ENCODE results near the gene OR10H1. TPM values are rescaled to one million over a fixed set of nuclear protein-coding genes. Genes with fewer than 3 reads are reported as not detected.
"Not testable (repeated sequence)": the region's sequence is repeated elsewhere in the genome, so short reads cannot be mapped to it uniquely, and the experiment has no call there.

OR10H1 gene
- total RNA-seq, 1 donor from 2014 or later = not detected

DNA sequence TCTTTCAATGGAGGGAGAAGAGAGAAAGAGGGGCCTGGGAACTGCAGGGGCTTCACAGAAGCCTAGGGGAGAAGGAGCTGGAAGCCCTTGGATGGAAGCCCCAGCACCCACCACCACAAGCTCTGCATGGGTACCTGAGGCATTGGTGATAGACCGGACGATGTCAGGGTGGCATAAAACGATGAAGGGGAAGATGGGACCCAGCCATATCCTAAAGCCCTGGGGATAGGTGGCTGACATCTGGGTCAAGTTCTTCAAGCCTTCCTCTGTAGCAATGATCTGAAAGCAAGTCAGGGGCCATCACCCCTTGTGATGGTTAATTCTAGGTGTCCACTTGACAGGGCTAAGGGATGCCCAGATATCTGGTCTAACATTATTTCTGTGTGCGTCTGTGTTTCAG, 39.2 kb downstream of the OR10H1 start:
- Mint-ChIP-seq H3K36me3 (ENCODE audit: low read depth, unreplicated experiment) (peaks cover 1% of the 10 kb centered on the region), H3K4me3 (ENCODE audit: unreplicated experiment) (no peak overlapping the region), H3K4me1 (ENCODE audit: low read depth, unreplicated experiment) (no peaks in the 10 kb centered on the region), H3K27me3 (ENCODE audit: low read depth, unreplicated experiment) (no peaks in the 10 kb centered on the region), H3K9me3 (ENCODE audit: unreplicated experiment) (peaks cover 24% of the 10 kb centered on the region), H3K27ac (ENCODE audit: unreplicated experiment) (no peak overlapping the region)
- DNase-seq (ENCODE audit: low read depth) (no peak), FAIRE-seq (no peak)
- Histone ChIP-seq H3K4me2 (ENCODE audit: low read length) (no peak overlapping the region), H4K20me1 (ENCODE audit: insufficient read depth, low read length) (no peaks in the 10 kb centered on the region), H3K4me1 (ENCODE audit: insufficient read depth, low read length) (no peaks in the 10 kb centered on the region), H2AFZ (ENCODE audit: low read depth, low read length) (no peak overlapping the region), H3K27ac (ENCODE audit: low read depth, low read length) (no peak overlapping the region), H3K36me3 (ENCODE audit: insufficient read depth, low read length) (no peaks in the 10 kb centered on the region), H3K9me3 (ENCODE audit: insufficient read depth, low read depth, low read length) (peaks cover 7% of the 10 kb centered on the region), H3K4me3 (ENCODE audit: insufficient read depth, low read depth, low read length) (no peak overlapping the region), H3K9ac (ENCODE audit: low read length) (no peak overlapping the region), H3K27me3 (ENCODE audit: insufficient read depth, low read length) (no peaks in the 10 kb centered on the region), H3K79me2 (ENCODE audit: insufficient read depth, low read length) (no peaks in the 10 kb centered on the region)
- TF ChIP-seq EZH2 (IDR thresholded peaks at IDR 0.05; ENCODE audit: insufficient read depth, low read length) (no peak), CTCF (IDR thresholded peaks at IDR 0.05; ENCODE audit: insufficient read depth, low read depth, low read length) (no peak)

DNA sequence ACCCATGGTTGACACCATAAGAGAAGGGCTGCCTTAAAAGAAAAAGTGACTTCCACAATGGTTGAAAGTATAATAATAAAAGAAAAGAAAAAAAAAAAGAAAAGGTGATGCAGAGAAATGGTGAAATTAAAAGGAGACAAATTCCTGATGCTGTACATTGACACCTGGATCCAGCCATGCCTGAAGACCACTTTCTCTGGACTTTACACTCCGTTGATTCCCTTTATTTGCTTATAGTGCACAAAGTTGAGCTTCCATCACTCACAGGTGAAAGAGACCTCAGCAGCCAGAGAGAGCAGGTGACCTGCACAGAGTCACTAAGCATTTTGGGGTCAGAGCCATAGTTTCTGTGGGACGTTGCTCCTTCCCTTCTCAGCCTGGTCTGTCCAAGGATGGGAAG, 40.2 kb downstream of the OR10H1 start:
- Mint-ChIP-seq H3K4me3 (ENCODE audit: unreplicated experiment) (no peak overlapping the region), H3K36me3 (ENCODE audit: low read depth, unreplicated experiment) (no peaks in the 10 kb centered on the region), H3K9me3 (ENCODE audit: unreplicated experiment) (peaks cover 27% of the 10 kb centered on the region), H3K4me1 (ENCODE audit: low read depth, unreplicated experiment) (no peaks in the 10 kb centered on the region), H3K27ac (ENCODE audit: unreplicated experiment) (no peak overlapping the region), H3K27me3 (ENCODE audit: low read depth, unreplicated experiment) (no peaks in the 10 kb centered on the region)
- no peak for TF ChIP-seq EZH2 (IDR thresholded peaks at IDR 0.05; ENCODE audit: insufficient read depth, low read length)
- no peak for TF ChIP-seq CTCF (IDR thresholded peaks at IDR 0.05; ENCODE audit: insufficient read depth, low read depth, low read length)
- no peak overlapping the region for H3K9ac ChIP-seq (ENCODE audit: low read length)
- no peak overlapping the region for H3K27ac ChIP-seq (ENCODE audit: low read depth, low read length)
- H3K36me3 ChIP-seq (ENCODE audit: insufficient read depth, low read length) = no peaks in the 10 kb centered on the region
- H2AFZ ChIP-seq (ENCODE audit: low read depth, low read length) = no peak overlapping the region
- no peak for DNase-seq (ENCODE audit: low read depth)
- H3K9me3 ChIP-seq (ENCODE audit: insufficient read depth, low read depth, low read length) = peaks cover 7% of the 10 kb centered on the region
- no peaks in the 10 kb centered on the region for H4K20me1 ChIP-seq (ENCODE audit: insufficient read depth, low read length)
- no peak overlapping the region for H3K4me2 ChIP-seq (ENCODE audit: low read length)
- no peaks in the 10 kb centered on the region for H3K4me1 ChIP-seq (ENCODE audit: insufficient read depth, low read length)
- FAIRE-seq = no peak
- H3K79me2 ChIP-seq (ENCODE audit: insufficient read depth, low read length) = no peaks in the 10 kb centered on the region
- no peaks in the 10 kb centered on the region for H3K27me3 ChIP-seq (ENCODE audit: insufficient read depth, low read length)
- H3K4me3 ChIP-seq (ENCODE audit: insufficient read depth, low read depth, low read length) = no peak overlapping the region

DNA sequence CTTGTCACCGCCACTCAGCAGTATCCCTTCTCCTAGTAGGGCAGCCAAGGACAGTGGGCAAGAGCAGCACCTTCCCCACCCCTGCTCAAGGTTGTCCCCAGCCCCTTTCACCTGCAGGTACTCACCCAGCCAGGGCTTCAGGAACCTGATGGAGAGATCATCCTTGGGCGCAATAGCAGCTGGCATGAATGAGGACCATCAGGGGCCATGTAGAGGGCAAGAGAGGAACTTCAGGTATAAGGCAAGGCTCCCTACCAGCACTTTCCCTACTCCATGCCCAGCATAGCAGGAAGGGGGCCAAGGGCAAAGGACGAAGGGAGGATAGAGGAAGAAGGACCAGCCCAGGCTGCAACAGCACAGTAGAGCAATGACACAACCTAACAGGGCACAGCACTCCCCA, 41.3 kb downstream of the OR10H1 start:
- peaks cover 30% of the 10 kb centered on the region for H3K9me3 Mint-ChIP-seq (ENCODE audit: unreplicated experiment)
- not testable (repeated sequence) for H4K20me1 ChIP-seq (ENCODE audit: insufficient read depth, low read length); DNase-seq (ENCODE audit: low read depth); H2AFZ ChIP-seq (ENCODE audit: low read depth, low read length); H3K27ac Mint-ChIP-seq (ENCODE audit: unreplicated experiment); FAIRE-seq; H3K36me3 ChIP-seq (ENCODE audit: insufficient read depth, low read length); H3K4me2 ChIP-seq (ENCODE audit: low read length); H3K27ac ChIP-seq (ENCODE audit: low read depth, low read length); H3K9ac ChIP-seq (ENCODE audit: low read length); H3K9me3 ChIP-seq (ENCODE audit: insufficient read depth, low read depth, low read length); H3K36me3 Mint-ChIP-seq (ENCODE audit: low read depth, unreplicated experiment); H3K4me1 ChIP-seq (ENCODE audit: insufficient read depth, low read length); H3K4me3 ChIP-seq (ENCODE audit: insufficient read depth, low read depth, low read length); H3K27me3 Mint-ChIP-seq (ENCODE audit: low read depth, unreplicated experiment); H3K79me2 ChIP-seq (ENCODE audit: insufficient read depth, low read length); H3K27me3 ChIP-seq (ENCODE audit: insufficient read depth, low read length); H3K4me3 Mint-ChIP-seq (ENCODE audit: unreplicated experiment); H3K4me1 Mint-ChIP-seq (ENCODE audit: low read depth, unreplicated experiment)

All from astrocyte (in vitro differentiated cells and primary cell).